HG03045 (cell line): ENCODE results near the gene PABPC1L.

Experiments
- ATAC-seq: cut with Tn5 transposase; IDR thresholded peaks from one replicate; pipeline ENCODE4 v1.9.1; 2021; ENCODE audit warnings: mild to moderate bottlenecking, moderate library complexity; ENCODE audit not compliant: unreplicated experiment

The PABPC1L gene

GRCh38 chr20:44900231-44900854 lies 9.5 kb upstream of the PABPC1L start:
- ATAC-seq, result no peak

GRCh38 chr20:44901974-44902373 lies 7.9 kb upstream of the PABPC1L start:
- no peak for ATAC-seq

- no peak for ATAC-seq
Measured at GRCh38 chr20:44904377-44904776, 5.5 kb upstream of the PABPC1L start.

GRCh38 chr20:44908987-44909871 lies 631 bp upstream of the PABPC1L start:
- ATAC-seq, result no peak

- no peak for ATAC-seq
Measured at GRCh38 chr20:44910690-44911262, 916 bp downstream of the PABPC1L start.

GRCh38 chr20:44911264-44911921 lies 1.5 kb downstream of the PABPC1L start:
- no peak for ATAC-seq

- ATAC-seq, result no peak
Measured at GRCh38 chr20:44912189-44912588, 2.3 kb downstream of the PABPC1L start.

GRCh38 chr20:44914924-44915323 lies 5.1 kb downstream of the PABPC1L start:
- no peak for ATAC-seq

GRCh38 chr20:44916586-44916985 lies 6.7 kb downstream of the PABPC1L start:
- no peak for ATAC-seq

GRCh38 chr20:44917399-44917798 lies 7.5 kb downstream of the PABPC1L start:
- no peak for ATAC-seq

- no peak for ATAC-seq
Measured at GRCh38 chr20:44918342-44918741, 8.5 kb downstream of the PABPC1L start.

- ATAC-seq, result no peak
Measured at GRCh38 chr20:44918761-44919160, 8.9 kb downstream of the PABPC1L start.

- no peak for ATAC-seq
Measured at GRCh38 chr20:44921447-44921846, 11.6 kb downstream of the PABPC1L start.

GRCh38 chr20:44924541-44924940 lies 14.7 kb downstream of the PABPC1L start:
- ATAC-seq, result no peak

- no peak for ATAC-seq
Measured at GRCh38 chr20:44928595-44928994, 18.7 kb downstream of the PABPC1L start.

GRCh38 chr20:44930517-44931168 lies 20.8 kb downstream of the PABPC1L start:
- ATAC-seq, result no peak

- no peak for ATAC-seq
Measured at GRCh38 chr20:44931911-44932310, 22.1 kb downstream of the PABPC1L start.

- ATAC-seq, result no peak
Measured at GRCh38 chr20:44932916-44933315, 23.1 kb downstream of the PABPC1L start.

- no peak for ATAC-seq
Measured at GRCh38 chr20:44936510-44936909, 26.6 kb downstream of the PABPC1L start.

- ATAC-seq, result no peak
Measured at GRCh38 chr20:44938637-44939036, 28.8 kb downstream of the PABPC1L start.

GRCh38 chr20:44941120-44941691 lies 31.3 kb downstream of the PABPC1L start:
- ATAC-seq, result no peak
